OCI-LY7 (cell line): ENCODE data around the gene WSB2.

Experiments used
- EZH2phosphoT487 ChIP-seq: fragments of 200-600 bp; sonication (generic); IDR thresholded peaks from 2 replicates; pipeline ENCODE4 v1.6.1; 2018; ENCODE audit warnings: low read depth, borderline replicate concordance, mild to moderate bottlenecking, mixed run types, antibody characterized with exemption, low read length, moderate library complexity, mixed read lengths
- TF ChIP-seq, protein P1 (sequence below): fragments of 200-600 bp; sonication (generic); conservative IDR thresholded peaks from 2 replicates; pipeline ENCODE4 v1.5.1; 2014; ENCODE audit warnings: mild to moderate bottlenecking, antibody characterized with exemption, low read length, moderate library complexity, mixed read lengths

DNA sequence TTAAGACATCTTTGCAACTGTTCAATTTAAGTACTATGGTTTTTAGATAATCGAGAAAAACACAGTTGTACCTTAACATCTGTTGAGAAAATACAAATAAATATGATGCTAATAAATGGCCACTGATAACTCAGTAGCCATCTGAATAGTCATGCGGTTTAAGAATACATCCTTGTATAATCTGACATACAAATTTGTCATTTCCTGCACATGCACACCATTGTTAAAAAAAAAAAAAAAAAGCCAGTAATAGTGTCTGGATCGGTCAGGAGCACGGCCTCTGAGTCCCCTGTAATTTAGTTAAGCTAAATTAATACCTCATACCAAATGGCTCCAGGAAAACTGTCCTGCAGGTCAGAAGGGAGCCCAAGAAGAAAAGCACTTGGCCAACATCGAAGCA, 27.7 kb downstream of the WSB2 start:
- TF ChIP-seq, protein P1, sequence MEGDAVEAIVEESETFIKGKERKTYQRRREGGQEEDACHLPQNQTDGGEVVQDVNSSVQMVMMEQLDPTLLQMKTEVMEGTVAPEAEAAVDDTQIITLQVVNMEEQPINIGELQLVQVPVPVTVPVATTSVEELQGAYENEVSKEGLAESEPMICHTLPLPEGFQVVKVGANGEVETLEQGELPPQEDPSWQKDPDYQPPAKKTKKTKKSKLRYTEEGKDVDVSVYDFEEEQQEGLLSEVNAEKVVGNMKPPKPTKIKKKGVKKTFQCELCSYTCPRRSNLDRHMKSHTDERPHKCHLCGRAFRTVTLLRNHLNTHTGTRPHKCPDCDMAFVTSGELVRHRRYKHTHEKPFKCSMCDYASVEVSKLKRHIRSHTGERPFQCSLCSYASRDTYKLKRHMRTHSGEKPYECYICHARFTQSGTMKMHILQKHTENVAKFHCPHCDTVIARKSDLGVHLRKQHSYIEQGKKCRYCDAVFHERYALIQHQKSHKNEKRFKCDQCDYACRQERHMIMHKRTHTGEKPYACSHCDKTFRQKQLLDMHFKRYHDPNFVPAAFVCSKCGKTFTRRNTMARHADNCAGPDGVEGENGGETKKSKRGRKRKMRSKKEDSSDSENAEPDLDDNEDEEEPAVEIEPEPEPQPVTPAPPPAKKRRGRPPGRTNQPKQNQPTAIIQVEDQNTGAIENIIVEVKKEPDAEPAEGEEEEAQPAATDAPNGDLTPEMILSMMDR, result no peak
- TF ChIP-seq EZH2phosphoT487, result no peak
